Lower leg skin (tissue), 3 donors: ENCODE results near the gene ZC3HAV1.

ENCODE experiments used
- CTCF ChIP-seq, 3 donors: fragments of 450-650 bp; IDR thresholded peaks; one replicate each; pipeline ENCODE4 v1.5.1; 2016; ENCODE audit warnings: antibody characterized with exemption in 3 of 3, mild to moderate bottlenecking in 3 of 3, moderate library complexity in 2 of 3
- POLR2A ChIP-seq, 2 donors: fragments of 450-650 bp; IDR thresholded peaks; one replicate each; pipeline ENCODE4 v1.6.1; 2016 to 2017; ENCODE audit warnings: antibody characterized with exemption in 2 of 2, mild to moderate bottlenecking in 1 of 2, moderate library complexity in 1 of 2

GRCh38 chr7:139078911-139079310 lies 30.6 kb downstream of the ZC3HAV1 start:
- TF ChIP-seq POLR2A (IDR thresholded peaks at IDR 0.05), result no peak
- no peak for TF ChIP-seq CTCF (IDR thresholded peaks at IDR 0.05)
